ENCODE data around the gene AK4. TPM values are rescaled to one million over a fixed set of nuclear protein-coding genes. Genes with fewer than 3 reads are reported as not detected.
"Not testable (repeated sequence)": the region's sequence is repeated elsewhere in the genome, so short reads cannot be mapped to it uniquely, and the experiment has no call there.

Gene AK4
- total RNA-seq, 1 donor from 2014 or later: 23.4 TPM

DNA sequence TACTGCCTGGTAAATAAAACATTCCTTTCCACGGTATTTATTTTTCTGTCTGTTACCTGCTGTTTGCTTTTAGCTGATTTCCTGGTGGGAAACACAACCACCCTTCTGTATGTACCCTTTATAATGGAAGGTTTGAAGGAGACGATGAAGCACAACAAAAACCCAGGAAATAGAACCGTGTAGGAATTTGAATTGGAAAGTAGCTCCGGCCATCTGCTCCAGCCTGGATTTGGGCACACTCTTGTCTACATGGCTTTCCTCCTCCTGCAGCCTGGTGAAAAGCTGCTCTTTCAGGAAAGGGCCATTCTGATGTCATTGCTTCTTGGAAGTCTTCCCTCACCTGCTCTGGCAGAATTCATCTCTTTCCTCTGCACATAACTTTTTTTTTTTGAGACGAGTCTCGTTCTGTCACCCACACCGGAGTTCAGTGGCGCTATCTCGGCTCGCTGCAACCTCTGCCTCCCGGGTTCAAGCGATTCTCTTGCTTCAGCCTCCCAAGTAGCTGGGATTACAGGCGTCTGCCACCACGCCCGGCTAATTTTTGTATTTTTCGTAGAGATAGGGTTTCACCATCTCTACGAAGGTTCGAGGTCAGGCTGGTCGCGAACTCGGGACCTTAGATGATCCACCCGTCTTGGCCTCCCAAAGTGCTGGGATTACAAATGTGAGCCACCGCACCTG is 2.7 kb downstream of the AK4 start:
- H3K27me3 Mint-ChIP-seq (ENCODE audit: unreplicated experiment): peaks cover 7% of the 10 kb centered on the region
- no peak for DNase-seq (ENCODE audit: extremely low spot score, unreplicated experiment)
- H3K27ac Mint-ChIP-seq (ENCODE audit: unreplicated experiment): no peak overlapping the region

DNA sequence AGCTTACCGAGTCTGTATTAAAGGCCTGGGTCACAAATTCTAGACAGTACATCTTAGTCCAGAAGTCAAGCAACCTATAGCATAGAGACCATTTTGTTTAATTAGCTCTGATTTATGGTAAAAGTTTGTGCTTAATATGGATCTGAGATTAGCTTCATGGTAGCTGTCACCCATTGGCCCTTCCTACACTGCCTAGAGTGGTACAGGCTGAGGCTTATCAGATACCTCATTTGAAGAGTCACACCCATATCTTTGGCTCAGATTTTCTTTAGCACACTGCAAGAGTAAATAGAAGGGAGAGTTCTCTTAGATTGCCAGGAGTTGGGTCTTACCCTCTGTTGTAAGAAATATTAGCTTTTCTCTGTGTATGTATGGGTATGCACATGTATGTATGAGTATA is 3.6 kb downstream of the AK4 start:
- TF ChIP-seq, protein P1, sequence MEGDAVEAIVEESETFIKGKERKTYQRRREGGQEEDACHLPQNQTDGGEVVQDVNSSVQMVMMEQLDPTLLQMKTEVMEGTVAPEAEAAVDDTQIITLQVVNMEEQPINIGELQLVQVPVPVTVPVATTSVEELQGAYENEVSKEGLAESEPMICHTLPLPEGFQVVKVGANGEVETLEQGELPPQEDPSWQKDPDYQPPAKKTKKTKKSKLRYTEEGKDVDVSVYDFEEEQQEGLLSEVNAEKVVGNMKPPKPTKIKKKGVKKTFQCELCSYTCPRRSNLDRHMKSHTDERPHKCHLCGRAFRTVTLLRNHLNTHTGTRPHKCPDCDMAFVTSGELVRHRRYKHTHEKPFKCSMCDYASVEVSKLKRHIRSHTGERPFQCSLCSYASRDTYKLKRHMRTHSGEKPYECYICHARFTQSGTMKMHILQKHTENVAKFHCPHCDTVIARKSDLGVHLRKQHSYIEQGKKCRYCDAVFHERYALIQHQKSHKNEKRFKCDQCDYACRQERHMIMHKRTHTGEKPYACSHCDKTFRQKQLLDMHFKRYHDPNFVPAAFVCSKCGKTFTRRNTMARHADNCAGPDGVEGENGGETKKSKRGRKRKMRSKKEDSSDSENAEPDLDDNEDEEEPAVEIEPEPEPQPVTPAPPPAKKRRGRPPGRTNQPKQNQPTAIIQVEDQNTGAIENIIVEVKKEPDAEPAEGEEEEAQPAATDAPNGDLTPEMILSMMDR (IDR thresholded peaks at IDR 0.05): no peak
- Mint-ChIP-seq H3K4me3 (ENCODE audit: unreplicated experiment) (no peak overlapping the region), H3K4me1 (ENCODE audit: unreplicated experiment) (peaks cover 24% of the 10 kb centered on the region), H3K36me3 (ENCODE audit: unreplicated experiment) (peaks cover 2% of the 10 kb centered on the region), H3K27ac (ENCODE audit: unreplicated experiment) (no peak overlapping the region), H3K9me3 (ENCODE audit: unreplicated experiment) (no peaks in the 10 kb centered on the region), H3K27me3 (ENCODE audit: unreplicated experiment) (peaks cover 5% of the 10 kb centered on the region)
- DNase-seq (ENCODE audit: extremely low spot score, unreplicated experiment): no peak

More for the DNA sequence above, 2.7 kb downstream of the AK4 start:
- H3K9me3 Mint-ChIP-seq (ENCODE audit: unreplicated experiment): no peaks in the 10 kb centered on the region
- peaks cover 2% of the 10 kb centered on the region for H3K36me3 Mint-ChIP-seq (ENCODE audit: unreplicated experiment)
- peaks cover 24% of the 10 kb centered on the region for H3K4me1 Mint-ChIP-seq (ENCODE audit: unreplicated experiment)
- TF ChIP-seq, protein P1 (IDR thresholded peaks at IDR 0.05): no peak
- no peak overlapping the region for H3K4me3 Mint-ChIP-seq (ENCODE audit: unreplicated experiment)

- H3K27ac Mint-ChIP-seq (ENCODE audit: unreplicated experiment): no peak overlapping the region
- TF ChIP-seq, protein P1 (IDR thresholded peaks at IDR 0.05): no peak
- no peak for DNase-seq (ENCODE audit: extremely low spot score, unreplicated experiment)
- peaks cover 2% of the 10 kb centered on the region for H3K36me3 Mint-ChIP-seq (ENCODE audit: unreplicated experiment)
- H3K4me1 Mint-ChIP-seq (ENCODE audit: unreplicated experiment): peaks cover 19% of the 10 kb centered on the region
- H3K4me3 Mint-ChIP-seq (ENCODE audit: unreplicated experiment): no peak overlapping the region
- peaks cover 4% of the 10 kb centered on the region for H3K27me3 Mint-ChIP-seq (ENCODE audit: unreplicated experiment)
- H3K9me3 Mint-ChIP-seq (ENCODE audit: unreplicated experiment): no peaks in the 10 kb centered on the region
Measured at GRCh38 chr1:65153635-65154034, 5.6 kb downstream of the AK4 start.

DNA sequence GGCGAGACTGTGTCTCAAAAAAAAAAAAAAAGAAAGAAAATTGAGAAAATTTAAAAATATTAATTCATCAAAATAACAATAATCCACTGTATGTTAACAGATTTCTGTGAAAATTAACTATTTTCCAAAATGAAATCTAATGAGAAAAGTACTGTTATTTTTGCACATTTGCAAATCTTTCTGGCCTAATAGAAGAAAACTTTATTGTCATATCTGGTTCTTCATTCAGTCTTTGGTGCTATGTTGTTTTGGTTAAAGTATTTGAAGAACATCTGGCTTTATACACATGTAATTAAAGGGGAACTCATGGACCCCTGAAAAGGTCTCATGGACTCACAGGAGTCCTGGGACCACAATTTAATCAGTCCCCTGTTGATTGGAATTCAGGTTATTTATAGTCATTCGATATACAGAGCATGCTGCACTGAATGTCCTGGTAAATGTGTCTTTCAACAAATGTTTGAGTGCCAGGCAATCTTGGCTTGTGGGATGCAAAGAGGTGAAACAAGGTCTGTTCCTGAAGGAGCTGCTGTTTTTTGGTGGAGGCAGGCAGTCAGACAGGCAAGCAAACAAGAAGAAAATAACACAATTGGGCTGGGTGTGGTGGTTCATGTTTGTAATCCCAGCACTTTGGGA is 9.0 kb downstream of the AK4 start:
- H3K9me3 Mint-ChIP-seq (ENCODE audit: unreplicated experiment): no peaks in the 10 kb centered on the region
- H3K4me1 Mint-ChIP-seq (ENCODE audit: unreplicated experiment): peaks cover 4% of the 10 kb centered on the region
- peaks cover 2% of the 10 kb centered on the region for H3K27me3 Mint-ChIP-seq (ENCODE audit: unreplicated experiment)
- TF ChIP-seq, protein P1 (IDR thresholded peaks at IDR 0.05): no peak
- no peak overlapping the region for H3K4me3 Mint-ChIP-seq (ENCODE audit: unreplicated experiment)
- no peak for DNase-seq (ENCODE audit: extremely low spot score, unreplicated experiment)
- no peak overlapping the region for H3K27ac Mint-ChIP-seq (ENCODE audit: unreplicated experiment)
- peaks cover 2% of the 10 kb centered on the region for H3K36me3 Mint-ChIP-seq (ENCODE audit: unreplicated experiment)

DNA sequence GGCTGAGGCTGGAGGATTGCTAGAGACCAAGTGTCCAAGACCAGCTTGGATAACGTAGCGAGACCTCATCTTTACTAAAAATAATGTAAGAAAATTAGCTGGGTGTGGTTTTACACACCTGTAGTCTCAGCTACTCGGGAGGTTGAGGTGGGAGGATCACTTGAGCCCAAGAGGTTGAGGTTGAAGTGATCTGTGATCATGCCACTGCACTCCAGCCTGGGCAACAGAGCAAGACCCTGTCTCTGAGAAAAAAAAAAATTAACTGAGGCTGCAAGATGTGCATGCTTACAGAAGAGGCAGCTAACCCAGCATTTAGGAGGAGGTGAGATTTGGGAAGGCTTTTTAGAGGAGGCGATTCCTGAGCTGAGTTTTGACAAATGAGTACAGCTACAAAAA is 9.5 kb downstream of the AK4 start:
- TF ChIP-seq, protein P1 (IDR thresholded peaks at IDR 0.05): no peak
- Mint-ChIP-seq H3K27me3 (ENCODE audit: unreplicated experiment) (peaks cover 2% of the 10 kb centered on the region), H3K9me3 (ENCODE audit: unreplicated experiment) (no peaks in the 10 kb centered on the region), H3K4me3 (ENCODE audit: unreplicated experiment) (no peak overlapping the region), H3K4me1 (ENCODE audit: unreplicated experiment) (peaks cover 4% of the 10 kb centered on the region), H3K36me3 (ENCODE audit: unreplicated experiment) (peaks cover 2% of the 10 kb centered on the region), H3K27ac (ENCODE audit: unreplicated experiment) (no peak overlapping the region)
- DNase-seq (ENCODE audit: extremely low spot score, unreplicated experiment): no peak

GRCh38 chr1:65159291-65159688 is 11.3 kb downstream of the AK4 start:
- not testable (repeated sequence) for H3K9me3 Mint-ChIP-seq (ENCODE audit: unreplicated experiment); H3K27ac Mint-ChIP-seq (ENCODE audit: unreplicated experiment)

More at GRCh38 chr1:65159291-65159688, 11.3 kb downstream of the AK4 start:
- H3K4me1 Mint-ChIP-seq (ENCODE audit: unreplicated experiment); H3K27me3 Mint-ChIP-seq (ENCODE audit: unreplicated experiment); H3K4me3 Mint-ChIP-seq (ENCODE audit: unreplicated experiment); DNase-seq (ENCODE audit: extremely low spot score, unreplicated experiment); H3K36me3 Mint-ChIP-seq (ENCODE audit: unreplicated experiment): not testable (repeated sequence)
